GM23338 (cell line): ENCODE data around the gene RYR2. TPM values are rescaled to one million over a fixed set of nuclear protein-coding genes. Genes with fewer than 3 reads are reported as not detected.

Experiments used
- ATAC-seq: fragments of 200-7000 bp; cut with Tn5 transposase; 3 replicates; pipeline ENCODE4 v1.9.1; 2020
- DNase-seq: peaks from one replicate; pipeline ENCODE4 v3.0.0-alpha.2; 2015; ENCODE audit warnings: low spot score
- H2AFZ ChIP-seq: fragments of 200-600 bp; sonication (generic); 2 replicates; pipeline ENCODE4 v1.8.0; 2016; ENCODE audit warnings: antibody characterized with exemption, mild to moderate bottlenecking, moderate library complexity
- H3F3A ChIP-seq: fragments of 200-600 bp; sonication (generic); replicated peaks from 2 replicates; pipeline ENCODE4 v1.8.0; 2017; ENCODE audit warnings: antibody characterized with exemption, mixed run types, low read depth
- H3K27ac ChIP-seq: fragments of 200-600 bp; sonication (generic); 2 replicates; pipeline ENCODE4 v1.6.1; 2016; ENCODE audit warnings: low read depth
- H3K27me3 ChIP-seq: fragments of 200-600 bp; sonication (generic); 2 replicates; pipeline ENCODE4 v1.8.0; 2016; ENCODE audit warnings: mild to moderate bottlenecking, mixed run types, moderate library complexity; ENCODE audit not compliant: insufficient read depth
- H3K36me3 ChIP-seq: fragments of 200-600 bp; sonication (generic); 2 replicates; pipeline ENCODE4 v1.8.0; 2016; ENCODE audit warnings: mild to moderate bottlenecking; ENCODE audit not compliant: insufficient read depth
- H3K4me1 ChIP-seq: fragments of 200-600 bp; sonication (generic); 2 replicates; pipeline ENCODE4 v1.8.0; 2016; ENCODE audit warnings: mild to moderate bottlenecking, moderate library complexity; ENCODE audit not compliant: insufficient read depth
- H3K4me2 ChIP-seq: fragments of 200-600 bp; sonication (generic); 2 replicates; pipeline ENCODE4 v1.7.1; 2017; ENCODE audit warnings: mixed run types
- H3K4me3 ChIP-seq: fragments of 200-600 bp; sonication (generic); 2 replicates; pipeline ENCODE4 v1.6.1; 2016; ENCODE audit warnings: mixed run types
- H3K79me2 ChIP-seq: fragments of 200-600 bp; sonication (generic); replicated peaks from 2 replicates; pipeline ENCODE4 v1.8.0; 2017; ENCODE audit warnings: mild to moderate bottlenecking; ENCODE audit not compliant: insufficient read depth
- H3K9me2 ChIP-seq: fragments of 200-600 bp; sonication (generic); 2 replicates; pipeline ENCODE4 v1.8.0; 2017; ENCODE audit not compliant: insufficient read depth
- H4K20me1 ChIP-seq: fragments of 200-600 bp; sonication (generic); replicated peaks from 2 replicates; pipeline ENCODE4 v1.8.0; 2017; ENCODE audit warnings: mild to moderate bottlenecking; ENCODE audit not compliant: insufficient read depth
- H3K27ac Mint-ChIP-seq: 2 replicates; pipeline ENCODE4 v1.8.0; 2020; ENCODE audit warnings: inconsistent platforms, mild to moderate bottlenecking, moderate library complexity, mixed read lengths
- H3K27me3 Mint-ChIP-seq: 3 replicates; pipeline ENCODE4 v1.8.0; 2022; ENCODE audit warnings: low read depth, mild to moderate bottlenecking, moderate library complexity, mixed read lengths, inconsistent platforms; ENCODE audit not compliant: insufficient read depth, poor library complexity
- H3K36me3 Mint-ChIP-seq: 3 replicates; pipeline ENCODE4 v1.8.0; 2021; ENCODE audit warnings: low read depth, mild to moderate bottlenecking, inconsistent platforms, moderate library complexity, mixed read lengths
- H3K4me1 Mint-ChIP-seq: 3 replicates; pipeline ENCODE4 v1.8.0; 2020; ENCODE audit warnings: mild to moderate bottlenecking, inconsistent platforms, mixed read lengths
- H3K4me3 Mint-ChIP-seq: 3 replicates; pipeline ENCODE4 v1.8.0; 2021; ENCODE audit warnings: moderate library complexity, mild to moderate bottlenecking, inconsistent platforms, mixed read lengths
- H3K9me3 Mint-ChIP-seq: 3 replicates; pipeline ENCODE4 v1.8.0; 2020; ENCODE audit warnings: moderate library complexity, mild to moderate bottlenecking, inconsistent platforms, mixed read lengths
- CREB1 ChIP-seq: fragments of 250-450 bp; sonication (Bioruptor Pico); IDR thresholded peaks from 2 replicates; pipeline ENCODE4 v1.5.0; 2020; ENCODE audit warnings: low read depth, mild to moderate bottlenecking, moderate library complexity
- EZH2 ChIP-seq: fragments of 200-600 bp; sonication (generic); IDR thresholded peaks from one replicate; pipeline ENCODE4 v1.8.0; 2017; ENCODE audit warnings: antibody characterized with exemption, mild to moderate bottlenecking, low read depth; ENCODE audit not compliant: unreplicated experiment
- EZH2phosphoT487 ChIP-seq: fragments of 200-600 bp; sonication (generic); IDR thresholded peaks from one replicate; pipeline ENCODE4 v1.8.1; 2018; ENCODE audit warnings: antibody characterized with exemption; ENCODE audit not compliant: unreplicated experiment
- JUNB ChIP-seq: IDR thresholded peaks from one replicate; pipeline ENCODE4 v1.6.1; 2016; ENCODE audit warnings: antibody characterized with exemption; ENCODE audit not compliant: unreplicated experiment
- NANOG ChIP-seq: IDR thresholded peaks from 2 replicates; pipeline ENCODE4 v1.6.1; 2016; ENCODE audit warnings: antibody characterized with exemption, borderline replicate concordance
- STAT1 ChIP-seq: IDR thresholded peaks from one replicate; pipeline ENCODE4 v1.6.1; 2016; ENCODE audit warnings: antibody characterized with exemption; ENCODE audit not compliant: unreplicated experiment
- ZNF114 ChIP-seq: fragments of 250-450 bp; sonication (Bioruptor Pico); IDR thresholded peaks from 2 replicates; pipeline ENCODE4 v1.5.0; 2020; ENCODE audit warnings: mild to moderate bottlenecking, moderate library complexity
- polyA plus RNA-seq: library from polyadenylated mRNA; unstranded; fragments of >200 nt; fragmentation: Nextera tagmentation; extraction: Ambion mirVana; gene quantifications from 2 replicates; pipeline ENCODE4 v1.2.1, GENCODE V29; 2016
- total RNA-seq: library from RNA; depleted of rRNA; stranded (reverse); fragments of >200 nt; shearing (Covaris generic); gene quantifications from 2 replicates; pipeline ENCODE4 v1.2.3, GENCODE V29; 2014
- TF ChIP-seq, protein P1 (sequence below), 2 experiments: fragments of 200-600 bp in 1 of 2; sonication (generic) in 1 of 2; conservative IDR thresholded peaks; 2 replicates each; pipeline versions ENCODE4 v1.5.1 to v1.6.1; 2016 to 2017; ENCODE audit warnings: antibody characterized with exemption in 2 of 2, low read depth in 2 of 2, mild to moderate bottlenecking in 2 of 2, moderate library complexity in 1 of 2
- TF ChIP-seq, protein P2 (sequence below): fragments of 250-450 bp; sonication (Bioruptor Pico); IDR thresholded peaks from 2 replicates; pipeline ENCODE4 v1.5.0; 2020; ENCODE audit warnings: mild to moderate bottlenecking, moderate library complexity
- TF ChIP-seq, protein P3 (sequence below): IDR thresholded peaks from one replicate; pipeline ENCODE4 v1.6.1; 2018; ENCODE audit warnings: antibody characterized with exemption; ENCODE audit not compliant: unreplicated experiment

Gene RYR2
- total and polyA plus RNA-seq, 2 experiments from 2014 or later = 8.9 to 10.0 TPM

DNA sequence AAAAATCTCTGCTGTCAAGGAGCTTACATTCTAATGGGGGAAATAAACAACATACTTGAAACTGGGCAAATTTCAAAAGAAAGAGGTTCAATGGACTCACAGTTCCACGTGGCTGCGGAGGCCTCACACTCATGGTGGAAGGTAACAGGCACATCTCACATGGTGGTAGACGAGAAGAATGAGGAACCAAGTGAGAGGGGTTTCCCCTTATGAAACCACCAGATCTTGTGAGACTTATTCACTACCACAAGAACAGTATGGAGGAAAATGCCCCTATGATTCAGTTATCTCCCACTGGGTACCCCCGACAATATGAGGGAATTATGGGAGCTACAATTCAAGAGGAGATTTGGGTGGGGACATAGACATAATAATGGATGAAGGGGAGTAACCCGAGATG lies 622.4 kb downstream of the RYR2 start:
- Histone ChIP-seq H3K4me1 (no peaks in the 10 kb centered on the region), H3K4me2 (no peak overlapping the region), H3K36me3 (peaks cover 5% of the 10 kb centered on the region; the same call in 1 of the 2 replicates), H4K20me1 (no peaks in the 10 kb centered on the region), H3K4me3 (no peak overlapping the region), H3K27me3 (no peaks in the 10 kb centered on the region), H3K79me2 (no peaks in the 10 kb centered on the region), H3K9me2 (no peaks in the 10 kb centered on the region), H3F3A (no peaks in the 10 kb centered on the region), H3K27ac (no peak overlapping the region), H2AFZ (no peak overlapping the region)
- Mint-ChIP-seq H3K36me3 (peaks cover 12% of the 10 kb centered on the region), H3K4me1 (no peaks in the 10 kb centered on the region), H3K27ac (no peak overlapping the region), H3K4me3 (no peak overlapping the region), H3K9me3 (peaks cover 4% of the 10 kb centered on the region), H3K27me3 (peaks cover 2% of the 10 kb centered on the region)
- ATAC-seq = no peak
- no peak for TF ChIP-seq ZNF114 (CRISPR knock-in tag)
- no peak for TF ChIP-seq NANOG
- no peak for DNase-seq

DNA sequence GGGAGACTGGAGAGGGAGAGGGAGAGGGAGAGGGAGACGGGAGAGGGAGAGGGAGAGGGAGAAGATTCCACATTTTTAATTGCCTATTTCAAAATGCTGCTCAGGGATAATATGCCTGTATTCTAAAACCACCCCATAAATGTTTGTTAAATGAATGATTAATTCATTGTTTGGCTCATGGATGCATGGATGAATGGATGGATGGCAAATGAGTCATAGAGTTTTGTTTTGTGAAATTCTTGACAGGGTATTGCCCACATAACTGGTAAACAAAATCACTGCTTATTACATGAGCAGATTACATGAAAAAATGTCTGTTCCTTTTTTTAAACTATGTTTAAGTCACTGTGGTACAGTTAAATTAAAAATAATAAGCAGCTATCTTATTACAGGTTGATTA lies 628.3 kb downstream of the RYR2 start:
- H3K4me3 Mint-ChIP-seq = no peak overlapping the region
- Histone ChIP-seq H3K4me2 (no peak overlapping the region), H3K36me3 (peaks cover 5% of the 10 kb centered on the region; the same call in 1 of the 2 replicates), H3F3A (no peaks in the 10 kb centered on the region), H4K20me1 (no peaks in the 10 kb centered on the region), H3K9me2 (no peaks in the 10 kb centered on the region), H3K27ac (no peak overlapping the region), H3K4me3 (no peak overlapping the region), H3K27me3 (no peaks in the 10 kb centered on the region), H3K4me1 (peaks cover 3% of the 10 kb centered on the region; the same call in 1 of the 2 replicates), H3K79me2 (no peaks in the 10 kb centered on the region), H2AFZ (no peak overlapping the region)
- peaks cover 8% of the 10 kb centered on the region for H3K36me3 Mint-ChIP-seq
- DNase-seq (no peak), ATAC-seq (no peak)
- H3K27me3 Mint-ChIP-seq = no peaks in the 10 kb centered on the region
- no peak overlapping the region for H3K27ac Mint-ChIP-seq
- H3K9me3 Mint-ChIP-seq = peaks cover 10% of the 10 kb centered on the region
- peaks cover 3% of the 10 kb centered on the region; the same call in 2 of the 3 replicates for H3K4me1 Mint-ChIP-seq
- TF ChIP-seq, protein P1, sequence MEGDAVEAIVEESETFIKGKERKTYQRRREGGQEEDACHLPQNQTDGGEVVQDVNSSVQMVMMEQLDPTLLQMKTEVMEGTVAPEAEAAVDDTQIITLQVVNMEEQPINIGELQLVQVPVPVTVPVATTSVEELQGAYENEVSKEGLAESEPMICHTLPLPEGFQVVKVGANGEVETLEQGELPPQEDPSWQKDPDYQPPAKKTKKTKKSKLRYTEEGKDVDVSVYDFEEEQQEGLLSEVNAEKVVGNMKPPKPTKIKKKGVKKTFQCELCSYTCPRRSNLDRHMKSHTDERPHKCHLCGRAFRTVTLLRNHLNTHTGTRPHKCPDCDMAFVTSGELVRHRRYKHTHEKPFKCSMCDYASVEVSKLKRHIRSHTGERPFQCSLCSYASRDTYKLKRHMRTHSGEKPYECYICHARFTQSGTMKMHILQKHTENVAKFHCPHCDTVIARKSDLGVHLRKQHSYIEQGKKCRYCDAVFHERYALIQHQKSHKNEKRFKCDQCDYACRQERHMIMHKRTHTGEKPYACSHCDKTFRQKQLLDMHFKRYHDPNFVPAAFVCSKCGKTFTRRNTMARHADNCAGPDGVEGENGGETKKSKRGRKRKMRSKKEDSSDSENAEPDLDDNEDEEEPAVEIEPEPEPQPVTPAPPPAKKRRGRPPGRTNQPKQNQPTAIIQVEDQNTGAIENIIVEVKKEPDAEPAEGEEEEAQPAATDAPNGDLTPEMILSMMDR (conservative IDR thresholded peaks at IDR 0.05; ENCODE audit: low read depth in 2 of 2) = no peak
- TF ChIP-seq ZNF114 (CRISPR knock-in tag) (no peak), JUNB (no peak), STAT1 (no peak), EZH2phosphoT487 (no peak), CREB1 (CRISPR knock-in tag) (no peak), EZH2 (no peak)
- TF ChIP-seq, protein P2, sequence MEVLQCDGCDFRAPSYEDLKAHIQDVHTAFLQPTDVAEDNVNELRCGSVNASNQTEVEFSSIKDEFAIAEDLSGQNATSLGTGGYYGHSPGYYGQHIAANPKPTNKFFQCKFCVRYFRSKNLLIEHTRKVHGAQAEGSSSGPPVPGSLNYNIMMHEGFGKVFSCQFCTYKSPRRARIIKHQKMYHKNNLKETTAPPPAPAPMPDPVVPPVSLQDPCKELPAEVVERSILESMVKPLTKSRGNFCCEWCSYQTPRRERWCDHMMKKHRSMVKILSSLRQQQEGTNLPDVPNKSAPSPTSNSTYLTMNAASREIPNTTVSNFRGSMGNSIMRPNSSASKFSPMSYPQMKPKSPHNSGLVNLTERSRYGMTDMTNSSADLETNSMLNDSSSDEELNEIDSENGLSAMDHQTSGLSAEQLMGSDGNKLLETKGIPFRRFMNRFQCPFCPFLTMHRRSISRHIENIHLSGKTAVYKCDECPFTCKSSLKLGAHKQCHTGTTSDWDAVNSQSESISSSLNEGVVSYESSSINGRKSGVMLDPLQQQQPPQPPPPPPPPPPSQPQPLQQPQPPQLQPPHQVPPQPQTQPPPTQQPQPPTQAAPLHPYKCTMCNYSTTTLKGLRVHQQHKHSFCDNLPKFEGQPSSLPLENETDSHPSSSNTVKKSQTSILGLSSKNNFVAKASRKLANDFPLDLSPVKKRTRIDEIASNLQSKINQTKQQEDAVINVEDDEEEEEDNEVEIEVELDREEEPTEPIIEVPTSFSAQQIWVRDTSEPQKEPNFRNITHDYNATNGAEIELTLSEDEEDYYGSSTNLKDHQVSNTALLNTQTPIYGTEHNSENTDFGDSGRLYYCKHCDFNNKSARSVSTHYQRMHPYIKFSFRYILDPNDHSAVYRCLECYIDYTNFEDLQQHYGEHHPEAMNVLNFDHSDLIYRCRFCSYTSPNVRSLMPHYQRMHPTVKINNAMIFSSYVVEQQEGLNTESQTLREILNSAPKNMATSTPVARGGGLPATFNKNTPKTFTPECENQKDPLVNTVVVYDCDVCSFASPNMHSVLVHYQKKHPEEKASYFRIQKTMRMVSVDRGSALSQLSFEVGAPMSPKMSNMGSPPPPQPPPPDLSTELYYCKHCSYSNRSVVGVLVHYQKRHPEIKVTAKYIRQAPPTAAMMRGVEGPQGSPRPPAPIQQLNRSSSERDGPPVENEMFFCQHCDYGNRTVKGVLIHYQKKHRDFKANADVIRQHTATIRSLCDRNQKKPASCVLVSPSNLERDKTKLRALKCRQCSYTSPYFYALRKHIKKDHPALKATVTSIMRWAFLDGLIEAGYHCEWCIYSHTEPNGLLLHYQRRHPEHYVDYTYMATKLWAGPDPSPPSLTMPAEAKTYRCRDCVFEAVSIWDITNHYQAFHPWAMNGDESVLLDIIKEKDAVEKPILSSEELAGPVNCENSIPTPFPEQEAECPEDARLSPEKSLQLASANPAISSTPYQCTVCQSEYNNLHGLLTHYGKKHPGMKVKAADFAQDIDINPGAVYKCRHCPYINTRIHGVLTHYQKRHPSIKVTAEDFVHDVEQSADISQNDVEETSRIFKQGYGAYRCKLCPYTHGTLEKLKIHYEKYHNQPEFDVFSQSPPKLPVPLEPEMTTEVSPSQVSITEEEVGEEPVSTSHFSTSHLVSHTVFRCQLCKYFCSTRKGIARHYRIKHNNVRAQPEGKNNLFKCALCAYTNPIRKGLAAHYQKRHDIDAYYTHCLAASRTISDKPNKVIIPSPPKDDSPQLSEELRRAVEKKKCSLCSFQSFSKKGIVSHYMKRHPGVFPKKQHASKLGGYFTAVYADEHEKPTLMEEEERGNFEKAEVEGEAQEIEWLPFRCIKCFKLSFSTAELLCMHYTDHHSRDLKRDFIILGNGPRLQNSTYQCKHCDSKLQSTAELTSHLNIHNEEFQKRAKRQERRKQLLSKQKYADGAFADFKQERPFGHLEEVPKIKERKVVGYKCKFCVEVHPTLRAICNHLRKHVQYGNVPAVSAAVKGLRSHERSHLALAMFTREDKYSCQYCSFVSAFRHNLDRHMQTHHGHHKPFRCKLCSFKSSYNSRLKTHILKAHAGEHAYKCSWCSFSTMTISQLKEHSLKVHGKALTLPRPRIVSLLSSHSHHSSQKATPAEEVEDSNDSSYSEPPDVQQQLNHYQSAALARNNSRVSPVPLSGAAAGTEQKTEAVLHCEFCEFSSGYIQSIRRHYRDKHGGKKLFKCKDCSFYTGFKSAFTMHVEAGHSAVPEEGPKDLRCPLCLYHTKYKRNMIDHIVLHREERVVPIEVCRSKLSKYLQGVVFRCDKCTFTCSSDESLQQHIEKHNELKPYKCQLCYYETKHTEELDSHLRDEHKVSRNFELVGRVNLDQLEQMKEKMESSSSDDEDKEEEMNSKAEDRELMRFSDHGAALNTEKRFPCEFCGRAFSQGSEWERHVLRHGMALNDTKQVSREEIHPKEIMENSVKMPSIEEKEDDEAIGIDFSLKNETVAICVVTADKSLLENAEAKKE = no peak
- TF ChIP-seq, protein P3, sequence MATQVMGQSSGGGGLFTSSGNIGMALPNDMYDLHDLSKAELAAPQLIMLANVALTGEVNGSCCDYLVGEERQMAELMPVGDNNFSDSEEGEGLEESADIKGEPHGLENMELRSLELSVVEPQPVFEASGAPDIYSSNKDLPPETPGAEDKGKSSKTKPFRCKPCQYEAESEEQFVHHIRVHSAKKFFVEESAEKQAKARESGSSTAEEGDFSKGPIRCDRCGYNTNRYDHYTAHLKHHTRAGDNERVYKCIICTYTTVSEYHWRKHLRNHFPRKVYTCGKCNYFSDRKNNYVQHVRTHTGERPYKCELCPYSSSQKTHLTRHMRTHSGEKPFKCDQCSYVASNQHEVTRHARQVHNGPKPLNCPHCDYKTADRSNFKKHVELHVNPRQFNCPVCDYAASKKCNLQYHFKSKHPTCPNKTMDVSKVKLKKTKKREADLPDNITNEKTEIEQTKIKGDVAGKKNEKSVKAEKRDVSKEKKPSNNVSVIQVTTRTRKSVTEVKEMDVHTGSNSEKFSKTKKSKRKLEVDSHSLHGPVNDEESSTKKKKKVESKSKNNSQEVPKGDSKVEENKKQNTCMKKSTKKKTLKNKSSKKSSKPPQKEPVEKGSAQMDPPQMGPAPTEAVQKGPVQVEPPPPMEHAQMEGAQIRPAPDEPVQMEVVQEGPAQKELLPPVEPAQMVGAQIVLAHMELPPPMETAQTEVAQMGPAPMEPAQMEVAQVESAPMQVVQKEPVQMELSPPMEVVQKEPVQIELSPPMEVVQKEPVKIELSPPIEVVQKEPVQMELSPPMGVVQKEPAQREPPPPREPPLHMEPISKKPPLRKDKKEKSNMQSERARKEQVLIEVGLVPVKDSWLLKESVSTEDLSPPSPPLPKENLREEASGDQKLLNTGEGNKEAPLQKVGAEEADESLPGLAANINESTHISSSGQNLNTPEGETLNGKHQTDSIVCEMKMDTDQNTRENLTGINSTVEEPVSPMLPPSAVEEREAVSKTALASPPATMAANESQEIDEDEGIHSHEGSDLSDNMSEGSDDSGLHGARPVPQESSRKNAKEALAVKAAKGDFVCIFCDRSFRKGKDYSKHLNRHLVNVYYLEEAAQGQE = no peak
